Measurements from ENCODE around the gene TTC32.
A peak's percentile ranks its signal among the peaks of the same experiment; 100 is the strongest.

The TTC32 gene

DNA sequence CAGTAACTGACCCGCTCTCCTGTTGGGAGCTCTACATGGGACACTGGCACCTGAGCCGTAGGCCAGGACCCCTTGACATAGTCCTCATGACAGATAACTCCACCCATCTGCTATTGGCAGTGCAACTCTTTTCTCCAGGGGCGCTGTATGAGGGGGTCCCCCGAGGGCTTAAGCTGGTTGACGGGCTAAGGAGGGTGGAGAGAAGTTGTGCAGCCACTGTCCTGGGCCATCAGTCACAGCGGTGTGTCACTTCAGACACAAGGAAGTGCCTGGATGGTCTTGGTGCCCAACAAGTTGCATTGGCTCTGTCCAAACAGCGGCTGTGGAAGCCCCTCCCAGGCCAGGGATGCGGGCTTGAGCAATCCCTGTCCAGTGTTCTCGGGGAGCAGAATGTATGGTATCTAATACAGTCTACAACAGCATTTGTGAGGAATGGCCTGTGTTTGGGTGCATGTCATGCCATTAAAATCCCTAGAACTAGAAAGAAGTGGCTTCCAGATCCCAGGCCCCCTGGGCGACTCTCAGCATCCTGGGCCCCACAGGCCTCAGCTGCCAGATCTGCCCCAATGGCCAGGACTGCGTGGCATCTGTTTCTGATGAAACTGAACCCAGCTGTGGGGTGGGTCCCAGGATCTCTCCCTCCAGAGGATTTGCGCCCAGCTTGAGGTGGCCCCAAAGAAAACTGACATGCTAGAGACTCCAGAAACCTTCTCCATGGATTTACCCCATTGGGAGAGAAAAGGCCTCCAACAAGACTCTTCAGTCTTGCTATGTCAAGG is 23.3 kb downstream of the TTC32 start:
- DNase-seq (ENCODE audit: low read depth in 2 of 2): no peak

DNA sequence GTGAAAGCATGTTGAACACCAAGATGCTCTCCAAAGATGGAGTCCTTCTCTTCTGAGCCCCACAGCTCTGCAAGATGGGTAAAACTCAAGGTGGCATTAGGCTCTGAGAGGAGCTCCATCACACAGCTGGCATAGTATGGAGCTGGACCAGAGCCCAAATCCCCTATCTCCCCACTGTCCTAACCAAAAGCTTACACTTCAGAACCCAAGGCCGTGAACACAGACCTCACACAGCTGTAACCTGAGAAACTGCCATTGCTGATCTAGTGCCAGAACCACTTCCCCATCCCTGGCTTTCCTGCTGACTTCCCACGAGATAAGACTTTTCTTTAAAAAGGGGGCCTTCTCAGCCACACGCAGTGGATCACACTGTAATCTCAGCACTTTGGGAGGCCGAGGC is 25.0 kb downstream of the TTC32 start:
- DNase-seq (ENCODE audit: low read depth in 2 of 2): no peak

DNA sequence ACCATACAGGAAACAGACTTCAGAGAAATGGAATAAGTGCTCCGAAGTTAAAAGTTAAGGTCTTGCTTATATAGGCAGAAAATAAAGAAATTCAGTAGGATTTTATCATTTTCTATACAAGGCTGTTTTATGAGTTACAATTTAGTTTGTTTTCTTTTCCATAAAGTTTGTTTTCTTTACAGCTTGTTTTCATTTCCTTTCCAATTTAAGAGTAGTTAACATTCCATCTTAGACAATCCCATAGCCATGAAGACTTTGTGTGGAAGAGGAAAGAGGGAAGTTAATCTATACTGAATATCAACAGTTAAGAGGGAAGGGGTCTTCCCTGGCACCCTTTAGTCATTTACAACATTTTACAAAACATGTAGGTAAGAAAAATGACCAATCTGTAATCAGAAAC is 26.5 kb downstream of the TTC32 start:
- no peak for DNase-seq (ENCODE audit: low read depth in 2 of 2)

DNA sequence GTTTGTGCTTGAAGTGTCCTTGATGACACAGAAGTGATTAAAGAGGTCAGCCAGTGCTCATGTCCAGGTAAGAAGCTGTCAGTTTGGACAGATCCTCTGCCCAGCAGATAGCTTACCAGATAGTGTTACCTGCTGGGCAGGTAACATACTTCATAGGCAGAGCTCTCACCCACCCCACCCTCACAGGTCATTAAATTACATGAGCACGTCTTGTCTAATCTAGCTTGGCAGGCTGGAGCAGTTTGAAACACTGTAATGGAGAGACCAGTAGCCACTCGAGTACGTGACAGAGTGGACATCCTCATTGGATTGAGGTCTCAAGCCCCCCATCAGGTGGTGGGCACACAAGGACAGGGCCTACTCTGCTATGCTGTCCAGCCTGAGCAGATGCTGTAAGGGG is 27.1 kb downstream of the TTC32 start:
- DNase-seq (ENCODE audit: low read depth in 2 of 2): no peak

DNA sequence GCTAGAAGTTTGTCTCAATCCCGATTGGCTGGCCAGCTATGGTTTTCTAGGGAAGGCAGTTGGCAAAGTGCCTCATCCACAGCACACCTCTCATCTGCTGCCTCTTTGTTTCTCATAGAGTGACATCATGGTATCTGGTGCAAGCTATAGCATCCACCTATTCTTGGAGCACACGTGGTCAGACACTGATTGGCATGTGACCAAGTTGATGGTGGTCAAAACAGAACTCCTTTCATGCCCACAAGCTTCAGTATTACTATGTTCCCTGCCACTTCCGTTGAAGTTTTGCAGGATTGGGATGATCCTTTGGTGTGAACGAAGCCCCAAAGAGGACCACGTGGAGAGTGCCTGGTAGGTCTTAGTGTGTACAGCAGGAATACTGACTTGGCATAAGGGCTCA is 28.8 kb downstream of the TTC32 start:
- DNase-seq (ENCODE audit: low read depth in 2 of 2): no peak

DNA sequence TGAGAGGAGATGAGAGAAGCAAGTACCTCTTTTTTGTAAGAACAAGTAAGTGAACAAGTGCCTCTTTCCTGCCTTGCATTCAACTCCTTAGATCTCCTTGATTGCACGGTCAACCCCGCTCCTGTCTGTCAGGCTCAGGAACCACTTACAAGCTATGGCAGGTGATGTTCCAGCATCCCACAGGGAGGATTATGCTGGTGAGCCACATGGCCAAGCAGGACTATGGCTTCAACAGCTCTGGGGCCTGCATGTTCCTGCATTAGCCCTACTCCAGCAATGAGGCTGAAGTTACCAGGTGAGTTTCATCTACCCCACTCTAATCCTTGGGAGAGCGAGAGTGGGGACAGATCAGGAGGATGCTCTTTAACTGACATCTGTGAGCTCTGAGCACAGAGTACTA is 29.5 kb downstream of the TTC32 start:
- no peak for DNase-seq (ENCODE audit: low read depth in 2 of 2)

DNA sequence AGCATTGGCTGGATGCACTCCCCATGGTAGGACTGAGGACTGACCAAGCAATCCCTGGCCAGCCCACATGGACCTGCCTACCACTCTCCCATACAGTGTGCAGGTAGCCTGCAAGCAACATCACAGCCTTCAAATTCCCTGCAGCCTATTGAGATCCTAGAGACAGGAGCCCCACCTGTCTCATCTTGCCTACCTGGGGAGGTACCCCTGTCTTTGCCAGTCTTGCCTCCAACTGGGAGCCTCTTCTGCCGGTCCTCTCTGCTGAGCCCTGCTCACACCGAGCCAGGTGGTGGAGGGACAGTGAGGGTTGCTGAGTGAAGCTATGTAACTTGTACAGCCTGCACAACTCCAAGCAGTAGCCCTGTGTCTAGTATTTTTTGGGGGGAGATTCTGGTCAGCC is 29.9 kb downstream of the TTC32 start:
- DNase-seq (ENCODE audit: low read depth in 2 of 2): no peak

DNA sequence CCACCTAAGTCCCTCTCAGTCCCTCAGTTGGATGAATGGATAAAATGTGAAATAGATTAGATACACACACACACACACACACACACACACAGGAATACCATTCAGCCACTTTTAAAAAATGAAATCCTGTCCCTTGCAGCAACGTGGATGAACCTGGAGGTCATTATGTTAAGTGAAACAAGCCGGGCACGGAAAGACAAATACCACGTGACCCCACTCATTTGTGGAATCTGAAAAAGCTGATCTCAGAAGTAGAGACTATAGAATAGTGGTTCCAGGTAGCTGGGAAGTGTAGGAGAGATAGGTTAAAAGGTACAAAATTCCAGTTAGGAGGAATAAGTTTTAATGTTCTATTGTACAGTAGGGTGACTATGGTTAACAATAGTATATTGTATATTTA is 31.0 kb downstream of the TTC32 start:
- no peak for DNase-seq (ENCODE audit: low read depth in 2 of 2)

DNA sequence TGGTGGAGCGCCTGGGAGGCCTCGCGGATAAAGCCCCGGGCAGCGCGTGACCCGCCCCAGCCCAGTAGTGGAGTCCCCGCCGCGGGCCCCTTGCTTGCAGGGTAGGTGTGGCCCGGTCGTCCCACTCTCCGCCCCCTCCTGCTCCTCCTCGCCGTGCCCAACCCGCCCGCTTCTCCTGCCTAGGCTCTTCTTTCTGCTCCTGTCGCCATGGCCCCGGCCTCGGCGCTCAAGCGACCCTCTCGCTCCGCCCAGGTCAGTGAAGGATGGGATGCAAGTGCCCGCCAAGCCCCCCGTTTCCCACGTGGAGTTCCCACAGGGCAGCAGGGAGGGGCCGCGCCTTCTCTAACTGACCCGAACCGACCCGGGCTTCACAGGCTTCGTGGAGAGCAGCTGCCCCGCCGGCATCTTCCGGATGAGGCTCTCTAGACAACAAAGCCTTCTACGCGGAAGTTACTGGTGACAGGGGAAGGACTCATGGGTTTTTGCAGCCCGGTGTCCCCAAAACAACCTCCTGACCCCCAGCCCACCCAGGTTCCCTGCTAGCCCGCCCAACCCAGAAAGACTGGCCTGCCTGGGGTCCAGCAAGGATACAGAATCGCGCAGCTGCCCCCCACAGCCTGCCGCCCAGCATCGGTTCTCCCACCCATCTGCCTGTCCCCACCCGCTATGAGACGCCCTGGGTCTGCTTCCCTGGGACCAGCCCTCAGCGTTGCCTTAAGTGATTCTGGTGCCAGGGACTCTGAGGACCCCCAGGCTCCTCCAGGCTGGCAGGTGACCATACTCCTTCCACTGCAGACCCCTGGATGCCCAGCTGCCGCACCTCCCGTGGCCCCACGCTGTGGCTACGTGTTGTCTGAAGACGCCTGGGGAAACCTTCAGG is 32.8 kb downstream of the TTC32 start:
- peak; percentile 24 to 48 for DNase-seq (ENCODE audit: low read depth in 2 of 2)

DNA sequence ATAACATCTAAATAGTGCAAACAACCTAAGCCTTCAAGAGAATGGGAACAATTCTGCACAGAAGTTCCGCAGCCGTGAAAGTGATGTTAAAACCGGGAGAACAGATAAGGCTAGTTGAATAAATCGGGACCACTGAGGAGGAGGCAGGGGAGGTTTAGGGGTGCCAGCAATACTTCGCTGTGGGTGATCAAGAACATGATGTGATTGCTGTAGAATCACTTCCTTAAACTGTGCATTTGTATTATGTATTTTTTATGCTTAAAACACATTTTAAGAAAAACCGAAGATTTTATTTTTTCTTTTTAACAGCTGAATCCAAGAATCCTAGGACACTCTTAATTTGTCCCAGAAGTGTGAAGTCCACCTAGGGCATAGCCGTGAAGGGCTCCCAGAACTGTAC is 33.6 kb downstream of the TTC32 start:
- no peak for DNase-seq (ENCODE audit: low read depth in 2 of 2)

DNA sequence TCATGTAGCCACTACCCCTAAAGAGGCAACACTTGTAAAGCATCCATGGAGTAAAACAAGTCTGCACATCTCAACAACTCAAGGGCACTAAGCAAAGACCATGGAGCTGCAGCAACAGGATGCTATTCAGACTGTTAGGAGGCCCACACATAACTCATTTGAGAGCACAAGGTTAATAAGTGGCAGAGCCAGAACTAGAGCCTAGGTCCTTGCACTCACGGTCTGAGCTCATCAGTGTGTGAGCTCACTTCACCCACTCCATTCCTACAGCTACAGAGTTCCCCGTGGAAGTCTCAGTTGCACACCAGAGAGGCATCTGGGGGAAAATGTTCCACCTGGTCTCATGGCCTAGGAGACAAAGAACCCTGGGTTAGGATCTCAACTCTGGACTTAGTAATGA is 35.0 kb downstream of the TTC32 start:
- DNase-seq (ENCODE audit: low read depth in 2 of 2): no peak

DNA sequence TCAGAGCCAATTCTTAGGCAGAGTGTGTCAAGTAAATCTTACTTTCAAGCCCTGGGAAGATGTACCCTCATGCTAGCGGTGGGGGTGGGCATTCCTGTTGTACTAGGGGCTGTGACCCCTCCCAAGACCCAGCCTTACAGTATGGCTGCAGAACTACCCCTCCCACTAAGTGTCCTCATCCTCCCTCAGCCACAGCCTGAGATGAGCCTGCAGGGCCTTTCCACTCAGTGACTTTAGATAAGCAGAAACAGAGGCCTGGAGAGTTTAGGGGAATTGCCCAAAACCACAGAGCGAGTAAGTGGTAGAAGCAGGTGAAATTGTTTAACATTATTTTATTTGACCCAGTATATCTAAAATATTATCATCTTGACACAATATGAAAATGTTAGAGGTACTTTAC is 36.6 kb downstream of the TTC32 start:
- no peak for DNase-seq (ENCODE audit: low read depth in 2 of 2)

DNA sequence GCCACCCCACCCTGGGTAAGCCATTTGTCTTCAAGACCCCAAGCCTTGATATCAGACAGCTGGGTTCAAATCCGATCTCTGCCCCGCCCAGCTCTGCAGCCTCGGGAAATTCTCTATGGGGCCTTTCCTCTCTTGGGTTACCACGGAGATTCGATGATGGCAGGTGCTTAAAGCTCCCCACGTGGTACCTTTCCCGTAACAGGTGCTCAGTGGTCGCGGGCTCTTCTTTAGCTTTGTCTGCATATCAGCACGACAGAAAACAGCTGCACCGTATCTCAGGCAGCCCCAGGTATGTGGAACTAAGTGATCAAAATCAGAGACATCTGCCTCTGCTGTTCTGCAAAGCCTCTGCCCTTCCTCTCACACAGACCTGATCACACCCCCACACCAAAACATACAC is 37.4 kb downstream of the TTC32 start:
- no peak for DNase-seq (ENCODE audit: low read depth in 2 of 2)

DNA sequence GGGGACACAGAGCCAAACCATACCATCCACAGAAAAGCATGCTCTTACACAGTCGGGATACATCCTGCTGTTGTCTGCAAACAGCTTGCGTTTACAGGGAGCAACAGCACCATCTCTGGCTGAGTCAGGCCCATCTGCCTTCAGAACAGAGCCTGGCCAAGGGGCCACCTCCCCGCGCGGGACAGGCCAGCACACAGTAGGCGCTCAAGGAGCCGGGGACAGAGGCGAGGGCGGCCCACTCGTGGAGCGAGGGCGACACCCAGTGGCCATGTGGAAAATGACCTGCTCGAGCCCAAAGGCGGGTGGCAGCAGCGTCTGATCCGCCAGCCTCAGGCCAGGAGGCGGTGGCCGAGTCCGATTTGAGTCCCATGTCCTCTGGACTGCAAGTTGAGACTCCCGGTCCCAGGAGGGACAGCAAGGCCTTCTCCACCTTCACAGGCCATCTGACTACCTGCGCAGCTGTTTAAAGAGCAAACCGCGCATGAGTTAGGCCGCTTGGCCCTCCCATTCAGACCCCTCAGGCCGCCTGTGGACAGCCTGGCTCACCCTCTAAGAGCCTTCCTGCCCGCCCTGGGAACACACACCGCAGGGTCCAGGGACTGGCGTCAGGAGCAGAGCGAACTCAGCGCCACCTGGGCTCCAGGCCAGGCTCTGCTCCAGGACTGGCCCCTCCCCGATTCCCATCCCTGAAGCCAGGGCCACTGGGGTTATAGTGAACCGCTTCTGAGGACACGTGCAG is 38.3 kb downstream of the TTC32 start:
- DNase-seq (ENCODE audit: low read depth in 2 of 2): peak; percentile 51 to 57

DNA sequence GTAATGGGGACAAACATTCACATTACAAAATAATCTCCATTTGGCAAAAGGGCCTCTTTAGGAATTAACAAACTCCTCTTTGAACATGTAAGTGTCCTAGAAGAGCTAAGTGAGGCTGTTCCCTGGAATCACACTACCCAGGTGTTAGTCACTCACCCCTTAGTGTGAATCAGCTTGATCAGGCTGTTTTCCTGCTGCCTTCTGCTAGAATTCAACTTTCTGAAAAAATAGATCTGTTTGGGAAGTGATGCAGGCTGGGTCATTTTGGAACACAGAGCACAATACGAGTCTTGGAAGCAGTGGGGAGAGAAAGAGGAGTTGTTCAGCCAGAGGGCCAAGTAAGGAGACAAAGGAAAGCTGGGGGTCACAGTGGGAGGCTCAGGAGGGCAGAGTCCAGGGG is 40.0 kb downstream of the TTC32 start:
- no peak for DNase-seq (ENCODE audit: low read depth in 2 of 2)

DNA sequence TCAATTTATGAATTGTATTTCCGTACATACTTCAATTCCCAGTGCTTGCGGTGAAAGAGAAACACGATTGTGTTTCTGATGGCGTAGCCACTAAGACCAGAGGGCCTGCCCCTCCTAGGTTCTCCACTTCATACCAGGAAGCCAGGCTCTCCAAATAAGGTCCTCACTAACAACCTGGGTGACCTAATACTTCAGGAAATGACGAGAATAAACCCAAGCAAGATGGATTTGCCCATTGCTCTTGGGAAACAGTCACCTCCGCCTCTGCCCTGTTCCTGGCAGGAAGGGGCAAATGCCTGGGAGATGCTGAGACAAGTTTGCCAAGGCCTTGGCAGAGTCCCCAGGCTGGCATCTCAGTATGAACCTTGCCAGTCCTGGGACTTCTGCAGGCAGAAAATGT is 41.8 kb downstream of the TTC32 start:
- DNase-seq (ENCODE audit: low read depth in 2 of 2): no peak

DNA sequence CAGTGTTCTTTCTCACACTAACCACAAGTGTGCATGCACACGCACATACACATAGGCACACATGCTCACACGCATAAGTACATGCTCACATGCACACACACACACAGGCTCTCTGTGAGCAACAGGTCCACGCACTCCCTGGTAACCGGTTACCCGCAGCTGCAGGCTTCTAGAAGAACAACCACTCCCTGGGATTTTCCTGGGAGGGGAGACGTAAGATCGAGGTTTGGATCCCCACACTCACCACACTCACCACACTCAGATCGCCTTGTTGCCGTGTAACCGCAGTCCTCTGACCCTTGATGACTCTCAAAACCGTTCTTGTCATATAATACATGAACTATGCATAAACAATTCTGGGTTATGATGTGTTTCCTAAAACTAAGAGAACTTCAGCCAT is 42.2 kb downstream of the TTC32 start:
- DNase-seq (ENCODE audit: low read depth in 2 of 2): no peak

DNA sequence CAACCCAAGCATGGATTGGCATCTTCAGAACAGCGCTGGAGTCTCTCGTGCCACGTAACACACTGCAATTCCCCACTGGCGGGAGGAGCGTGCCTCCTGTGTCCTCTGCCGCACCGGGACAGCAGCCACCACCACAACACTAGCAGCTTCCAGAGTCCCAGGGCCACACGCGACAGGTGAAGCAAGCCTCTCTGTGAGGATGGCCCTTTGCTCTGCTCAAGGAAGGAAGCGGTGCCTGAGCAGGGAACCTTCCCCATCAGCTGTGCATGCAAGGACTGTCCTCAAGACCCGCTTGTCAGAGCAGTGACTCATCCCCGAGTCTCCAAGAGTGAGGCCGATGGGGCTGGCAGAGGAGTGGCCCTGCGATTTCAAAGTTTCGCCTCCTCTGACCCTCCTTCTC is 44.0 kb downstream of the TTC32 start:
- DNase-seq (ENCODE audit: low read depth in 2 of 2): no peak

DNA sequence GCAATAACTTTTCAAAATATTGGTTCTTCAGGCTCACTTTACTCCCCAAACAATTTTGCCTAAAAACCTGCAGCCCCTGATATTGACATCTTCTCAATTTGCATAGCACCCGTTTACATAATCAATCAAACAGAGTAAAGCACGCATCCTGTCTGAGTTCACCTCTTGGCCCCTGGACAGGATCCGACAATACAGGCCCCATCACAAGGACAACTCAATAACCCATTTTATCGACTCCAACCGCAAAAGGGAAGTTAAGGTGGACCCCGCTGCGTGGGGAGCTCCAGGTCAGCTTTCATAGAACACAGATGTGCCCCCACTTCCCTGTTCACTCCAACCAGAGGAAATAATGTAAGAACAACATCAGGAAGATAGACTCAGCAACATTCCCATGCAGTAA is 44.7 kb downstream of the TTC32 start:
- DNase-seq (ENCODE audit: low read depth in 2 of 2): no peak

DNA sequence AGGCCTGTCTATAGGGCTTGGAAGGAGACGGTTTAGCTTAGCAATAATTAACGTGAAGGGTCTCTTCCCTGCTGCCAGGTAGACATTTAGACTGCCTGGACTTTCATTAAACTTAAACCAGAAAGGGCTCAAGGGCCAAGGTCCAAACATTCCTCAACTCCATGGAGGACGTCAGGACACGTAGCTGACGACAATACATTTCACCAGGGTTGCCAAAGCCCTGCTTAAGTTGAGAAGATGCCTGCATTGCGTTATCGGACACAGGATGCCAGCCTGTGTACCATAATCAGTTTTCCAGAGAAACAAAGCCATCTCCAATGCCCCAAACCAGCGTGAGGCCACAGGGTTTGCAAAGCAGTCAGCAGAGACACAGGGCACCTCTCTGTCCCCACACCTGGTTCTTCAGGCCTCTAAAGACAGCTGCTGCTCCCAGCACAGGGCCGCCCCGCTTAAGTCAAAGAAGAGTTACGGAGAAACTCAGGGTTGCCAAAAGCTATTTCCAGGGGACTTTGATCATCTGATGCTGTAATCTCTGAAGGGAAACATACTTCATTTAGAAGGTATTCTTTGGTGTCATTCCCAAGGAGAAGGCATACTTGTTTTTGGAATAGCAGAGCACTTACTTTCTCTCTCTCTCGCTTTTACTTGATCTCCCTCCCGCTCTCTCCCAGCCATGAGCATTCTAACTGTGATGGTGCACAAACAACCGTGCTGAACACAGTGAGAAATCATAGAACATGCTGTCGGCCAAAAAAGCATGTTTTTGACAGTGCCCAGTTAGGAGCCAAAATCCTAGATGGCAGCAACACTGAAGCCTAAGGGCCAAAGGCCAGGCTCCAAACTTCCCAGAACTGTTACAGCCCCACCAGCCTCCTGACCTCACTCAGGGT is 46.0 kb downstream of the TTC32 start:
- no peak for DNase-seq (ENCODE audit: low read depth in 2 of 2)

Measured in stimulated activated CD8-positive, alpha-beta memory T cell treated with anti-CD3 and anti-CD28 coated beads, Interleukin-2, amount 100 ng/mL, for 48 hours (primary cell).